GM19240 (cell line): ENCODE measurements around the gene LETM1.

Experiments
- DNase-seq: peaks from one replicate; pipeline ENCODE4 v3.0.0; 2011; ENCODE audit warnings: low spot score; ENCODE audit not compliant: insufficient read length

LETM1 gene

GRCh38 chr4:1764670-1765069, 91.3 kb downstream of the LETM1 start:
- DNase-seq: no peak

GRCh38 chr4:1763550-1764080, 92.3 kb downstream of the LETM1 start:
- no peak for DNase-seq

- no peak for DNase-seq
These were observed 92.8 kb downstream of the LETM1 start for GRCh38 chr4:1763070-1763549.

- no peak for DNase-seq
These were observed 93.5 kb downstream of the LETM1 start for GRCh38 chr4:1762264-1763010.
